ENCODE measurements around the gene C1QL1.

Gene C1QL1

DNA sequence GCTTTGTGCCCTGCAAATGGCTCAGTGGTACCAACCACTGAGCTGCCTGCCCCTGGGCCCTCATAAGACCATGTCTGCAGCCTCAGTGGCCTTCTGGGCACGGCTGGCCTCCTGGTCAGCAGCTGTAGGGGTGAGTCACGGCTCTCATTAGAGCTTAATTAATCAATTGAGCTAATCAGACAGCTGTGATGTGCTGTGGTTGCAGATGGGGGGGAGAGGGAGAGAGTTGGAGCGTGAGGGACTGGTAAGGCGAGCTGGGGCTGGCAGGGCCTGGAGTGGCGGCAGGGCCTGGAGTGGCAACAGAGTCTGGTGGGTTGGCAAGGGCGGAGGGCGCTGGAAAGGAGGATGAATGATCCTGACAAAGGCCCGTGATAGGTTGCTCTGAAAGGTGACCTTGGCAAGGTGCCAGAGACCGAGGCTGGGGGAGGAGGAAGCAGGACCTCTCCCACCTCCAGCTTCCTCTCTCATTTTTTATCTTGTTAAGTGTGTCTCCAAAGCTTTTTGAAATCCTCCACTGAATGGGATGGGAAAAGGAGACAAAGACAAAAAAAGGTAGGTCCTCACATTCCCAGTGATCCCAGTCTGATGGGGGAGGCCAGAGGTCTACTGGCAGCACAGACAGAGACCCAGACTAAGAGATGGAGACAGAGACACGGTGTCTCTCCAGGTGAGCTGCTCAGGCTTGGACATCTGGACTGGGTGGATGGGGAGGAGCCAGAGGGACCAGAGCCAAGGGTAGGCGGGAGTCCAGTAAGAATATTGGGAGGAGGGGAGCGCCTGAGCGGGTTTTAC lies 41.8 kb upstream of the C1QL1 start:
- TF ChIP-seq, protein P1, sequence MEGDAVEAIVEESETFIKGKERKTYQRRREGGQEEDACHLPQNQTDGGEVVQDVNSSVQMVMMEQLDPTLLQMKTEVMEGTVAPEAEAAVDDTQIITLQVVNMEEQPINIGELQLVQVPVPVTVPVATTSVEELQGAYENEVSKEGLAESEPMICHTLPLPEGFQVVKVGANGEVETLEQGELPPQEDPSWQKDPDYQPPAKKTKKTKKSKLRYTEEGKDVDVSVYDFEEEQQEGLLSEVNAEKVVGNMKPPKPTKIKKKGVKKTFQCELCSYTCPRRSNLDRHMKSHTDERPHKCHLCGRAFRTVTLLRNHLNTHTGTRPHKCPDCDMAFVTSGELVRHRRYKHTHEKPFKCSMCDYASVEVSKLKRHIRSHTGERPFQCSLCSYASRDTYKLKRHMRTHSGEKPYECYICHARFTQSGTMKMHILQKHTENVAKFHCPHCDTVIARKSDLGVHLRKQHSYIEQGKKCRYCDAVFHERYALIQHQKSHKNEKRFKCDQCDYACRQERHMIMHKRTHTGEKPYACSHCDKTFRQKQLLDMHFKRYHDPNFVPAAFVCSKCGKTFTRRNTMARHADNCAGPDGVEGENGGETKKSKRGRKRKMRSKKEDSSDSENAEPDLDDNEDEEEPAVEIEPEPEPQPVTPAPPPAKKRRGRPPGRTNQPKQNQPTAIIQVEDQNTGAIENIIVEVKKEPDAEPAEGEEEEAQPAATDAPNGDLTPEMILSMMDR (IDR thresholded peaks at IDR 0.05; ENCODE audit: insufficient read depth, low read length, missing control alignments), result no peak
- ChIA-PET CTCF (interaction anchor here (0.9 to 18.0 kb wide), 5 partner anchors 12 to 236 kb away, joined by 3 to 673 read pairs (median 5); partner anchors contain the start of genes ACBD4 and GFAP), POLR2A (no interaction called here)
- no peak for DNase-seq (ENCODE audit: low read depth, low spot score)
- no peak overlapping the region for H3K4me3 ChIP-seq (ENCODE audit: low read depth, low read length)

DNA sequence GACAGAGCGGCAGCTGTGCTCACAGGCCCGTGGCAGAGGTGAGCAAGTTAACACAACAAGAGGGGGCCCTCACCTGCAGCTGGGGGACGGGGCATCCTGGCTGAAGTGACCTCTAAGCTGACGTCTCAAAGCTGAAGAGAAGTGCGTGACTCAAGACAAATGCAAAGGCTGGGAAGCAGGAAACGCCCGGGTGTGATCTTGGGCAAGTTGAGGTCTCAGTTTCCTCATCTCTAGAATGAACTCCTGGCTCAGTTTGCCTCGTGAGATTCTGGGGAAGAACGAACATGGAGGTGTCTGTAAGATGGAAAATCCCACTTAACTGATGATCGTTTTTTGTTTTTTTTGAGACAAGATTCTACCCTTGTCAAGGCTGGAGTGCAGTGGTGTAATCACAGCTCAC lies 40.1 kb upstream of the C1QL1 start:
- no peak overlapping the region for H3K4me3 ChIP-seq (ENCODE audit: low read depth, low read length)
- DNase-seq (ENCODE audit: low read depth, low spot score), result no peak
- TF ChIP-seq, protein P1 (IDR thresholded peaks at IDR 0.05; ENCODE audit: insufficient read depth, low read length, missing control alignments), result no peak
- ChIA-PET CTCF (interaction anchor here (1.2 to 18.0 kb wide), 3 partner anchors 10 to 91 kb away, joined by 3 to 673 read pairs (median 52); partner anchors contain the start of gene GFAP), POLR2A (no interaction called here)

DNA sequence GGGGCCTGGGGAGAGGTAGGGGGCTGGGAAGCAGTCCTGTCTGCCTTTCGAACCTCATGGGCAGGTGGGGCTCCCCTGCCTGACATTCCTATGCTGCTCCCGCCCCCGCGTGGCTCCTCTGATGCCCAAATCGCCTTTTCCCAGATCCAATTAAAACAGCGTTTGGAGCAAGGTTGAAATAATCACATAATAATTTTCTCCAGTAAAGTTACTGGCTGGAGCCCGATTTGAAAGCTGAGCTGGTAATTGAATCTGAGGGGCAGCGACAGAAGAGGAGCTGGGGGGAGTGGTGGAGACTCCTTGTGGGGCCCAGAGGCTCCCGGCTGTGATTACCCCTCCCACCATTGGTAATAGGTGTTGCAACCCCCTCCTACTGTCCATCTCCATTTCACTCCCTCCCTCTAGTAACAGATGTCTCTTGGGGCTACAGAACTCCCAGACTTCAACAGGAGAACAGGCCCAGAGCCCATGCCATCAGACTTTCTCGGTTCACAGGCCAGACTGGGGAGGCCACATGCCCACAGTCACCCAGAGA lies 38.9 kb upstream of the C1QL1 start:
- ChIA-PET POLR2A (interaction anchor here (0.7 kb wide), 1 partner anchor 80 kb away, joined by 3 read pairs; no protein-coding TSS in a partner anchor), CTCF (interaction anchor here (4.9 kb wide), 1 partner anchor 14 kb away, joined by 38 read pairs; no protein-coding TSS in a partner anchor)
- no peak overlapping the region for H3K4me3 ChIP-seq (ENCODE audit: low read depth, low read length)
- TF ChIP-seq, protein P1 (IDR thresholded peaks at IDR 0.05; ENCODE audit: insufficient read depth, low read length, missing control alignments), result no peak
- DNase-seq (ENCODE audit: low read depth, low spot score), result no peak

DNA sequence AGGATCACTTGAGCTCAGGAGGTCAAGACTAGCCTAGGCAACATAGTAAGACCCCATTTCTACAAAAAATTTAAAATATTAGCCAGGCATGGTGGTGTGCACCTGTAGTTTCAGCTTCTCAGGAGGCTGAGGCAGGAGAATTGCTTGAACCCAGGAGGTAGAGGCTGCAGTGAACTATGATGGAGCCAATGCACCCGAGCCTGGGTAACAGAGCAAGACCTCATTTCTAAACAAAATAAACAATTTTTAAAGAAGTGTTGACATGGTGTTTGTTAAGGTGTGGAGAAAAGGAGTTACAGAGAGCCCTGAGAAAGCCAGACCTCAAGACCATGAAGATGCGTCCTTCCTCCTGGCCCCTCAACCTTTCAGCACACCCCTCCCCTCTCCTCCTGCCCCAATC lies 37.6 kb upstream of the C1QL1 start:
- TF ChIP-seq, protein P1 (IDR thresholded peaks at IDR 0.05; ENCODE audit: insufficient read depth, low read length, missing control alignments), result no peak
- no peak for DNase-seq (ENCODE audit: low read depth, low spot score)
- ChIA-PET POLR2A (no interaction called here), CTCF (interaction anchor here (4.9 kb wide), 1 partner anchor 15 kb away, joined by 38 read pairs; no protein-coding TSS in a partner anchor)
- H3K4me3 ChIP-seq (ENCODE audit: low read depth, low read length), result no peak overlapping the region

DNA sequence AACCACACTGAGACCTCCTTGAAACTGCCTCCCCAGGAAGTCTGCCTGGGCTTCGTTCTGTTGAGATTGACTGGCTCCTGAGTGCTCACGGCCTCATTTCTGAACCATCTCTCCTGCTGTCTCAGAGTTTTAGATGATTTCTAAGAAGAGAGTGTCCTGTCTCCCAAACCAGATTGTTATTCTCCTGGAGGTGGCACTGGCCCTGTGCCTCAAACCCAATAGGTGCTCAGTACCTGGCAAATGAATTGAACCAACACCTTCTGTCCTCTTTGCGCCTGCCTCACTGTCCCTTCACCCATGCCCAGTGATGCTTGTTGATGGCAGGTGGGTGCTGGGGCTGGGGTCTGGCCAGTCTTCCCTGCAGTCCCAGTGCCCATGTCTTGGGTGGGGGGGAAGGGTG lies 36.3 kb upstream of the C1QL1 start:
- no peak for DNase-seq (ENCODE audit: low read depth, low spot score)
- TF ChIP-seq, protein P1 (IDR thresholded peaks at IDR 0.05; ENCODE audit: insufficient read depth, low read length, missing control alignments), result no peak
- H3K4me3 ChIP-seq (ENCODE audit: low read depth, low read length), result no peak overlapping the region
- POLR2A ChIA-PET, result interaction anchor here (0.6 kb wide), 1 partner anchor 53 kb away, joined by 4 read pairs; no protein-coding TSS in a partner anchor
- CTCF ChIA-PET, result interaction anchor here (1.1 to 4.9 kb wide), 3 partner anchors 16 to 84 kb away, joined by 4 to 38 read pairs (median 6); no protein-coding TSS in a partner anchor

DNA sequence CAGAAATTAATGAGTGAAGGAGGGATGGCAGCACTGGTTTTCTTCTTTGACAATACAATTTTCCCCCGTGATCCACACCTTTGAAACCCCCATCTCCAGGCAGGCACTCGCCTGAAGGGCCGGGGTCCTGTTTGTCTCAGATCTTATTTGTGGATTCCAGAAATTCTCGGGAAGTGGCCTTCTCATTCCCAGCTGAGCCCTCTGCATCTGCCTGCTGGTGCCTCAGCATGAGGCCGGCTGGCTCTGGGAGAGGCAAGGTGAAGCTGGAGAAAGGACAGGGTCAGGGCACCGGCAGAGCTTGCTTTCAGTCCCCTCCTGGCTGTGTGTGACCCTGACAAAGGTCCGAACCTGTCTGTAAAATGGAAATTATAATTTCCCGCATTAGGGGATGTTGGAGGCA lies 35.8 kb upstream of the C1QL1 start:
- DNase-seq (ENCODE audit: low read depth, low spot score), result no peak
- H3K4me3 ChIP-seq (ENCODE audit: low read depth, low read length), result no peak overlapping the region
- CTCF ChIA-PET, result interaction anchor here (0.8 to 4.9 kb wide), 6 partner anchors 9 to 126 kb away, joined by 3 to 38 read pairs (median 4); no protein-coding TSS in a partner anchor
- POLR2A ChIA-PET, result interaction anchor here (0.6 kb wide), 1 partner anchor 53 kb away, joined by 4 read pairs; no protein-coding TSS in a partner anchor
- TF ChIP-seq, protein P1 (IDR thresholded peaks at IDR 0.05; ENCODE audit: insufficient read depth, low read length, missing control alignments), result no peak

Data from AG04449 (cell line).